ENCODE measurements around the gene HIPK3.
"Not testable (repeated sequence)": the region's sequence is repeated elsewhere in the genome, so short reads cannot be mapped to it uniquely, and the experiment has no call there.

HIPK3 gene

DNA sequence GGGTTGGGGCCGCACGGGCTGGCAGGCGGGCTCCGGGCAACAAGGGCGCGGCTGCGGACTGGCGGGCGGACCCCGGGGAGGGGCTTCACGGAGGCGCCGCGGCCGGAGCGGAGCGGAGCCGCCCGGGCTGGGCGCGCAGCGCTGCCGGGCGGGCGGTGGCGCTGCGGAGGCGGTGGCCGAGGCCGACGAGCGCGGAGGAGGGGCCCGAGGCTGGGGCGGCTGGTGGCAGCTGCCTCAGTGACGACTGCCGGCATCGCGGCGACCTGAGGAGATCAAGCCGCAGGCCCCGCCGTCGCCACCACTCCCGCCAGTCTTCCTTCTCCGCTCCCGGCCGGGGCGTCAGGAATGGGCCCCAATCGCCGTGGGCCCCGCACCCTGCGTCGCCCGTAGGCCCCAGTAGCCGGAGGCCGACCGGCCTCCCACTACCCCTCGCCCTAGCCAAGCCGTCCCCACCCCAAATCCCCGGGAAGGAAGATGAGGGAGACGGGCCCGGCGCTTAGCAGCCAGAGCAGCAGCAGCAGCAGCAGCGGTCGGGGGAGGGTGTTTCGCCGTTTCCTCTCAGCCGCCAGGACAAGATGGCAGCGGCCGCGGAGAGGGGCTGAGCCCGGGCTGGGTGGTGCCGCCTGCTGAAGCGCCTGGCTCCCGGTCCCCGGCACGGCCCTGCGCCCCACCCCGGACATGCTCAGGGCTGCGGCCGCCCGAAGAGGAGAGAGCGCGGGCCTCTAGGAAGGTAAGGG is at the start of gene HIPK3:
Gene HIPK3 (plus strand): TSS at position 222 of the 737 bp plus-strand sequence.
- peak; percentile 82 to 85 for DNase-seq

DNA sequence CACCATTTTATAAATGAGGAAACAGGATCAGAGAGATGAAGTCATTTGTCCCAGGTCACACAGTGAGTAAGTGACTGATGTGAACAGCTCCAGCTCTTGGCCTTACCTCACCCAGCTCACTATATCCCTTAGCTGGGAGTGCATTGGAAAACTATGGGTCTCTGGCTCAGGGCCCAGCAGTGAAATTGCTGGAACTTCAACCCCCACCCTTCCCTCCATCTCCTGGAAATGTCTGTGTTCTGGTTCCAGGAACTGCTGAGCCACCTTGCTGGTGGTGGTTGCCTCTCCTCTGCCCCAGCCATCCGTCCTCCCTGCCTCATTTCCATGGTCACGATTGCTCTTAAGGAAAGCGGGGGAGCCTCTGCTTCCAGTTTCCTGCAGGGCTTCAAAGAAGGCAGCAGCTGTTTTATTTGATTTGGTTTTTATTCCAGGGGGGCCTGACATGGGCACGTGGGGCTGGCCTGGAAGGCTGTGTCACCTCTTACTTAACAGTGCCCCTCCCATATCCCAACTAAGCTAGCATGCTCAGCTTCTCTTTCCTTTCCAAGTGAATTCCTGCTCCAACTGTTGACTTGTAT is 49.7 kb upstream of the HIPK3 start:
- DNase-seq = no peak

DNA sequence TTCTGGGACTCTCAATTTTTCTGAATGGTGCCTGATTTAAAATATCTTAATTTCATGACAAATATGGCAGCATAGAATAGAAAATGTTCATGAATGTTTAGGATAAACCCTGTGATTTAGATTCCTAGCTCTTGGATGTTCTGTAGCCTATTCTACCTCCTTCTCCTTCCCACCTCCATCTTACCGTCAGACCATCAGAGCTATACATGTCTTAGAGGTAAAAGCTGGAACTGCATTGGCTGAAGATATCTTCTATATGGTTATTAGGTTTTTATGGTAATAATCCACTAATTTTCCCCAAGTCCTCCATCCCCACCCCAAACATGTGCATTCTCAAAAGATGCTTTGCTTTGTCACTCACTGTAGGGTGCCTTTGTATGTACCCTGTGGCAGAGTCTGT is 49.0 kb upstream of the HIPK3 start:
- DNase-seq = no peak

DNA sequence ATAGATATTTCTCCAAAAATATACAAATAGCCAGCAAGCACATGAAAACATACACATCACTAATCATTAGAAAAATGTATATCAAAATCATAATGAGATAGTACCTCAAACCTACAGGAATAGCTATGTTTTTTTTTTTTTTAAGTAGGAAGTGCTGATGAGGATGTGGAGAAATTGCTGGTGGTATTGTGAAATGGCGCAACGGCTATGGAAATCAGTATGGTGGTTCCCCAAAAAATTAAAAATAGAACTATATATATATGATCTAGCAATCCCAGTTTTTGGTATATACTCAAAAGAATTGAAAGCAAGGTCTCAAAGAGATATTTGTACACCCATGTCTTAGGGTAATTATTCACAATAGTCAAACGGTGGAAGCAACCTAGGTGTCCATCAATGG is 46.0 kb upstream of the HIPK3 start:
- no peak for DNase-seq

DNA sequence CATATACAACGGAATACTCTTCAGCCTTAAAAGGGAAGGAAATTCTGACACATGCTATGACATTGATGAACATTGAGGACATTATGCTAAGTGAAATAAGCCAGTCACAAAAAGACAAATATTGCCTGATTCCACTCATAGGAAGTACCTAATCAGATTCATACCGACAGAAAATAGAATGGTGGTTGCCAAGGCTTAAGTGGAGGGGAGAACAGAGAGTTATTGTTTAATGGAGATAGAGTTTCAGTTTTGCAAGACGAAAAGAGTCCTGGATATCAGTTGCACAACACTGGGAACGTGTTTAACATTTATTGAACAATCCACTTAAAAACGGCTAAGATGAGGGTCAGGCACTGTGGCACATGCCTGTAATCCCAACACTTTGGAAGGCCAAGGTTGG is 45.6 kb upstream of the HIPK3 start:
- DNase-seq = no peak

DNA sequence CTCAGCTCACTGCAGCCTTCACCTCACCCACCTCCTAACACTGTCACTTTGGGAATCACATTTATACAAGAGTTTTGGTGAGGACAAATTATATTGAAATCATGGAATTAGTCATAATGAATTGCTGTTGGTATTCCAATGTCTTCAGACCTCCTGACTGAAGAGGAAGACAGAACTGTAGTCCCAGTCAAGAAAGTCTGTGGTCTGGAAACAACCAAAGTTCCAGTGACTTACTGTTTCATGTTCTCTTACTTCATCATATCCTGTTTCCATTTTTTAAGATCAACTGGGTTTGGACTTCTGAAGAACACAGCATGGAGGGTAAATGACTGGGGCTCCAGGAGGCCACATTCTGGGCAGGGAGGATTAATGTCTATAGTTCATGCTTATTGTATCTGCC is 43.0 kb upstream of the HIPK3 start:
- DNase-seq = no peak

DNA sequence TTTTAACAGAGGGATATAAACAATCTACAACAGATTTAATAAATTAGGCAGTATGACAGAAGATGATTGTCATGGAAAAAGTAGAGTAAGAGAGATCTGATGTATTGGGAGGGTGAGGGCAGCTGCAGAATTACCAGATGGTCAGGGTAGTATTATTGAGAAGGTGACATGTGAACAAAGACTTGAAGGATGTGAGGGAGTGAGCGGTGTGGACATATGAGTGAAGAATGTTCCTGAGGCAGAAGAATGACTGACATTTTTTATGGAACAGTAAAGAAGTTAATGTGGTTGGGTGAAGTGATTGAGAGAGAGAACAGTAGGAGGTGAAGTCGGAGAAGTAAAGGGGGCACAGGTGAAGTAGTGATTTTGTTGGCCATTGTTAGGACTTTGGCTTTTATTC is 42.4 kb upstream of the HIPK3 start:
- no peak for DNase-seq

DNA sequence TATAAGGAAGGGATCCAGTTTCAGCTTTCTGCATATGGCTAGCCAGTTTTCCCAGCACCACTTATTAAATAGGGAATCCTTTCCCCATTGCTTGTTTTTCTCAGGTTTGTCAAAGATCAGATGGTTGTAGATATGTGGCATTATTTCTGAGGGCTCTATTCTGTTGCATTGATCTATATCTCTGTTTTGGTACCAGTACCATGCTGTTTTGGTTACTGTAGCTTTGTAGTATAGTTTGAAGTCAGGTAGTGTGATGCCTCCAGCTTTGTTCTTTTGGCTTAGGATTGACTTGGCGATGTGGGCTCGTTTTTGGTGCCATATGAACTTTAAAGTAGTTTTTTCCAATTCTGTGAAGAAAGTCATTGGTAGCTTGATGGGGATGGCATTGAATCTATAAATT is 40.5 kb upstream of the HIPK3 start:
- not testable (repeated sequence) for DNase-seq

DNA sequence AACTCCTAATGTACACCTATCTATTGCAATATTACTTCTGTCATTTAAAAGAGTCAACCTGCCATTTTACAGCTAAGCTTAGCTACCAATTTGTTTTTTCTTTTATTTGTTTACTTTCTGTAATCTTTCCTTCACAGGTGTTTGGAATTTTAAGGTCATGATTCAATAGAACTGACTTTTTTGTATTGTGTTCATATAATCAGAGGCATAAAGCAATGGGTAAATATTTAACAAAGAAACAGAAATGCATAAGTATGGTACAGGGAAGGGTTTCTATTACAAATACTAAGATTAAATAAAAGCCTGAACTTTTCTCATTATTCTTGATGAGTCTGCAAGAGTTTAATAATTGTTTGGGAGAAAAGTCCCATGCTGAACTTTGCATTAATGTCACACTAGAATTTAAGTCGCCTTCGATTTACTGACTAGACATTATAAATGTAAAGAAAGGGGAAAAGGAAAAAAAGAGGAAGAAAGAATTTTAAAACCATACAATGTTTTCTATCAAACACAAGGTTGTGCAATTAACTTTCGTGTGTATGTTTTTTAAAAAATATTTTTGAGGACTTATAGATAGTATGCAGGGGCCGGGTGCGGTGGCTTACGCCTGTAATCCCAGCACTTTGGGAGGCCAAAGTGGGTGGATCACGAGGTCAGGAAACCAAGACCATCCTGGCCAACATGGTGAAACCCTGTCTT is 35.0 kb upstream of the HIPK3 start:
- DNase-seq = no peak

DNA sequence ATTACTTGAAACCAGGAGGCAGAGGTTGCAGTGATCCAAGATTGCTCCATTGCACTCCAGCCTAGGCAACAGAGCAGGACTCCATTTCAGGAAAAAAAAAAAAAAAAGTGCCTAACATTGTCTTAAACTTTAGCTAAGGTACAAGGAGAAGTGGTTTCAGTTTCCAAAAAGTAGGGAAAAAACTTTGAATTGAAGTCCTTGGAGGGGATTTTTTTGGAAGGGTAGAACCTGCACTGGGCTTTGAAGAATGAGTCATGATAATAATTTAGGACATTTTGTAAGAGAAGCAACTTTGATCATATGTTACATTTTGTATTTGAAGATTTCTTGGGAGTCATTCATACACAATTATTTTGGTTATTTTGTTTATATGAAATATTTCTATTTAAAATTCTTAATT is 31.8 kb upstream of the HIPK3 start:
- no peak for DNase-seq

DNA sequence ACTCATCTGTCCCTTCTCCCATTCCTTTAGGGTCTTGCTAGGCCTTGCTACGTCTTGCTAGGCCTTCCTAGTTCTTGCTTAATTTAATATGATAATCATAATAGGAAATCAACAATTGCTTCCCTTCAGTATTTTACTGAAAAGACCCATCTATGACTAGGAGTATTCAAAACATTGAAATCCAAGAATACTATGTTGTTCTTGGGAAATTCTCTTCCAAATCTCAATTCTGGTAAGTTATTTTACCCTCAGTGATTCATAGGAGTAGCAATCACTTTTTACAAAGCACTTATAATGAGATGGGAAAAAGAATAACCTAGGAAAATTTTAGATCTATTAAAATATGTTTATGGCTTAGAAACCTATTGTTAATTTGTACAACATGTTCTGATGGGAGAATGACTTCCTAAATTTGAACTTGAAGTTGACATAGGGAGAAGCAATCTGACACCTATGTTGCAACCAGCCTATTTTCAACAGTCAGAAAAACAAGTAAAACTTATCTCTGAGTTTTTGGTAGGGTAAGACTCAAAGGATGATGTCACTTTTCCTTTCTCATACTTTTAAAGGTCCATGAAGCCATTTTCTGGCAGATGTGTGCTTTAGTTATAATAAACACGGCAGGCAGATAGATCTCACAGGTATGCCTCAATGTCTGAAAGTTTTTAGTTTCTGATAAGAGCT is 29.5 kb upstream of the HIPK3 start:
- DNase-seq = no peak

DNA sequence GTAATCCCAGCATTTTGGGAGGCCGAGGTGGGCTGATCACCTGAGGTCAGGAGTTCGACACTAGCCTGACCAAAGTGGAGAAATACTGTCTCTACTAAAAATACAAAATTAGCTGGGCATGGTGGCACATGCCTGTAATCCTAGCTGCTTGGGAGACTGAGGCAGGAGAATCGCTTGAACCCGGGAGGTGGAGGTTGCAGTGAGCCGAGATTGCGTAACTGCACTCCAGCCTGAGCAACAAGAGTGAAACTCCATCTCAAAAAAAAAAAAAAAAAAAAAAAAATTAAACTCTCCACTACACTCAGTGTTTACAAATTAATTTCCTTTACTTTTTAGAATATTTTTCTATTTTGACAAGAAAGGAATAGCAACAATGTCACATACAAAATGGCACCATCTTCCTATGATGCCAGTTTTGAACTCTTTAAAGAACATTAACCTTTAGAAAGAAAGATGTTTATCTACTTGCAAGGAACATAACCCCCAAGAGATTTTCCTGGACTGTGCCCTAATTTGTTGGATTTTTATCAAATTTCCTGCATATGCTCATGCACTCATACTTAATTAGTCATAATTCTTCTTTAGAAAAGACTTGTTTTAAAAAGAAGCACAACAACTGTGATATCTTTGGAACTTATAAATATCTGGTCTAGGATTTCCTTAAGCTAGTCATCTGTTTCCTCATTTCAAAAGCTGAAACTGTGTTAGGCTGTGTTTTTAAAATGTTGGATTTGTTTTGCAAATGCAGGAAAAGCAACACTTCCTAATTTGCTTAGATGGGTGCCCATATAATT is 22.6 kb upstream of the HIPK3 start:
- no peak for DNase-seq

DNA sequence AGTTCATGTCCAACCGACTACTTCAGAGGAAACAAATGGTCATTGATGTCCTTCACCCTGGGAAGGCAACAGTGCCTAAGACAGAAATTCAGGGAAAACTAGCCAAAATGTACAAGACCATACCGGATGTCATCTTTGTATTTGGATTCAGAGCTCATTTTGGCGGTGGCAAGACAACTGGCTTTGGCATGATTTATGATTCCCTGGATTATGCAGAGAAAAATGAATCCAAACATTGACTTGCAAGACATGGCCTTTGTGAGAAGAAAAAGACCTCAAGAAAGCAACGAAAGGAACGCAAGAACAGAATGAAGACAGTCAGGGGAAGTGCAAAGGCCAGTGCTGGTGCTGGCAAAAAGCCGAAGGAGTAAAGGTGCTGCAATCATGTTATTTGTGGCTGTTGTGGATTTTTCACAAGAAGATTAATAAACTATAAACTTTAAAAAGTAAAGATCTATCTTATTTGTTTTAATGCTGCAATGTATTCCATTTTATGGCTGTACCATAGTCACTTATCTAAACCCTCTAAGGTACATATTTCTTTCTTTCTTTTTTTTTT is 20.1 kb upstream of the HIPK3 start:
- DNase-seq = no peak

DNA sequence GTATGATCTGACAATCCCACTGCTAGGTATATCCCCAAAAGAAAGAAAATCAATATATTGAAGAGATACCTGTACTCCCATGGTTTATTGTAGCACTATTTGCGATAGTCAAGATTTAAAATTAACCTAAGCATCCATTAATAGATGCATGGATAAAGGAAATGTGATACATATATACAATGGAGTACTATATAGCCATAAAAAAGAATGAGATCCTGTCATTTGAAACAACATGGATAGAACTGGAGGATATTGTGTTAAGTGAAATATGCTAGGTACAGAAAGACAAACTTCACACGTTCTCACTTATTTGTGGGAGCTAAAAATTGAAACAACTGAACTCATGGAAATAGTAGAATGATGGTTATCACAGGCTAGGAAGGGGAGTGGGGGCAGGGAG is 14.6 kb upstream of the HIPK3 start:
- no peak for DNase-seq

DNA sequence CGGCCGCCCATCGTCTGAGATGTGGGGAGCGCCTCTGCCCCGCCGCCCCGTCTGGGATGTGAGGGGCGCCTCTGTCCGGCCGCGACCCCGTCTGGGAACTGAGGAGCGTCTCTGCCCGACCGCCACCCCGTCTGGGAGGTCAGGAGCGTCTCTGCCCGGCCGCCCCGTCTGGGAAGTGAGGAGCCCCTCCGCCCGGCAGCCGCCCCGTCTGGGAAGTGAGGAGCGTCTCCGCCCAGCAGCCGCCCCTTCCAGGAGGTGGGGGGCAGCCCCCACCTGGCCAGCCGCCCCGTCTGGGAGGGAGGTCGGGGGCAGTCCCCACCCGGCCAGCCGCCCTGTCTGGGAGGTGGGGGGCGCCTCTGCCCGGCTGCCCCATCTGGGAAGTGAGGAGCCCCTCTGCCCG is 13.5 kb upstream of the HIPK3 start:
- DNase-seq = not testable (repeated sequence)

DNA sequence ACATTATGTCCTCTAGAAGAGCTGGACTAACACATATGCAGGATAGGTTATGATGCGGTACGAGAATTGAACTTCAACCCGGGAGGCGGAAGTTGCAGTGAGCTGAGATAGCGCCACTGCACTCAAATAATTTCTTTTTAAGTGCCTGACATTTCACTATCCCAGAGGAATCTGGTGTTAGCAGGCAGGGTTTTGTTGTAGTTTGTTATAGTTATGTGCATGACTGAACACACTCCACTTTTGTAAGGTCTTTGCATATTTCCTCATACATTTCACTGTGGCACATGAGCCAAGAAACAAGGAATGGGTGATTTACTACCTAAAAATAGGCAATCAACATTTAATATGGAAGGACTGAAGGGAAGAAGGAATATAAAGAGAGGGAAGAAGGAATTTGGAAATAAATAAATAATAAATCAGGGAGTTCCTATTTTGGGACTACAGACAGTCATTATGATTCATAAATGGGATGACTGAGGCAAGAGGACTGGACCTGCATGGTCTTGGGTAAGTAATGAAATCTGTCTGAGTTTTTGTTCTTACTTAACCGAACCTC is 8.7 kb upstream of the HIPK3 start:
- DNase-seq = no peak

DNA sequence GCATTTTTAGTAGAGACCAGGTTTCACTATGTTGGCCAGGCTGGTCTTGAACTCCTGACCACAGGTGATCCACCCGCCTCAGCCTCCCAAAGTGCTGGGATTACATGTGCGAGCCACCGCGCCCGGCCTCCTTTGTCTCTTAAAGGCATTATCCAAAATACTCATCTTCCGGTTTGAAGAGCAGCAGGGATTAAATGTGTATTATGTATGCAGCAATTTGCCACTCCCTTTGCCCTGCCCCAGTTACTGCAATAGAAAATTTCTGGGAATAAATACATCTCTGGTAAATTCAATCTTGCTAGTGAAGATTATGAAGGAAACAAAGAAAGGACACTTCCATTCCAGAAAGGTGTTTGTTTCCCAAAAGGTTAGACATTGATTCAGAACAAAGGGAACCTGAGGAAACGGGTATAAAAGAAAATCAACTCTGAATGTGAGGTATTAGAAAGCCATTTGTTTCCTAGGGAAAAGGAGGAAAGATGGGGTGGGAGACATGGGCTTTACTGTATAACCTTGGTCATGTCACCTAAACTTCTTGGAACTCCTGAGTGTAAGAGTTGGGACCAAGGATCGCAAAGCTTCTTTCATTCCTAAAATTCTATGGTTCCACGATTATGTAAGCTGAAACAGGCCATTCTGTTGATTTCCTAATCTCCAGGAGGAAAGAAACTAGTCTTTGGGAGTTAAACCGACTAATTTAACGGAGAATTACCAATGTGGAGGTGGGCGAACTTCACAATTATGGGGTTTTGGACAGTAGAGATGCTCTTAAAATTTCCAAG is 959 bp upstream of the HIPK3 start:
- DNase-seq = no peak

DNA sequence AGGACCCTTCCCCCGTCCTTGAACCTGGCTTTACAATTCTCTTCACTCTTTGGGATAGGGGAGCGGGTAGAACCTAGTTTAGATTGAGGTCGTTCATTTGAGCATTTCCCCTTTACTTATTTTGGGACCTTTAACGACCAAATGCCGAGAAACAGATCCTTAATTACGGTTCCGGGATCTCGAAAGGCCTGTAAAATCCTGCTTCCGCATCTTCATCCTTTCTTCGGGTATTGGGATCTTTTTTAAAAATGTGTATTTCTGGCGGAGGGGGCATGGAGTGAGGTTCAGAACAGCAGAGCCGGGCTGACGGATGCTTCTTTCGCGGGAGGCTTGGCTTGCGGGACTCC is 395 bp upstream of the HIPK3 start:
- DNase-seq = no peak

DNA sequence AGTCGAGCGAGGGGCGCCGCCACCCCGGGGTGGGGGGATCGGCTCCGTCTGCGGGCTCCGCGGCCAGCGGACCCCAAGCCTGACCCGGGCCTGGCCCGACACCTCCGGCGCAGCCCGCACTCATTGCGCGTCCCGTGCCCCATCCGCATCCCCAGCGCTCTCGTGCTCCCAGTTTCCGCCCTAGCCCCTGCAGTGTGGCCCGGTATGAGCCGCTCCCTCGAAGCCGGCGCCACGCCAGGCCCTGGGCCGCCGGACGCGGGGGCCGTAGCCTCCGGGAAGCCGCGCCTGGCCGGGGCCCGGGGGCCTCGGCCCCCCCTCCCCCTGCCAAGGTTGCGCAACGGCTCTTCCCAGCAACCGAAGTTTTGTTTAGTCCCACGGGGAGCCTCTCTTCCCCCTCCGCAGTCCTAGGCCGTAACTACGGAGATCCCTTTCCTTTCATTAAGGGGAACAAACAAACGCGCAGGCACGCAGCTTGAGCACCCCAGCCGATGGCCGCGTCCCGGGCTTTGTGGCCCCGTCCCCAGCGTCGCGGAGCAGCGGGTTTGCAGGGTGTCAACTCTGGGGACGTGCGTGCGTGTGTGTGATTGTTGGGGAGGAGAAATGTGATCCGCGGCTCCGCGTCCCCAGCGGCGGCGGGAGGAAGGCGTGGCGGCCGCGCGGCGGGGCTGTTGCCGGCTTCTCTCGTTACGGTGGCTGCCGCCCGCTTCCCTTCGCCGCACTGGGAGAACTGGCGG is 883 bp downstream of the HIPK3 start:
- DNase-seq = peak; percentile 79 to 91

DNA sequence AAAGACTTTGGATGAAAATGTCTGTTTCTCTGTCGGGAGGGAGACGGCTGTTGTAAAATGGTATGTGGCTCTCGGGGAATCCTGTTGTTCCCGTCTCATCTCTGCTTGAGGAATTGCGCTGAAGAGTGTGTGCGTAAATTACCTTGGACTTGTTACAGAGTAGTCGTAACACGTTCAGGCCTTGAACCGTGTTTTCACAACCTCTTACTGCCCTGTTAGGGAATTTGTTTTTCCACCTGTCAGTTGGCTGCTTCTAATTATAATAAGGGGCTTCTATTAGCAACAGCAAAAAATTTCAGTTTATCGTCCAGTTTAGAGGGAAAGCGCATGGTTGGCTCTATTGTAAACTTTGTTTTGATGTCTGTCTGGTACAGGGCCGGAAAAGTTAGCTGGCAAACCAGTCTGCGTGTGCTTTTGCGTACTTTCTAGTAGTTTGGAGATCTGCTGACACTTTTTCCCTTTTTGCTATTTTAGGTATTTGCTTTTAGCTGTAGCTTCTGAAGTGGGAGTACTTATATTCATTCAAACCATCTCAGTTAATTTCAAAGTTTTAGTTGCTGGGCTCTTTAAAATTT is 1.5 kb downstream of the HIPK3 start:
- no peak for DNase-seq

Measured in hippocampal formation (tissue), 2 donors.